T-helper 22 cell (primary cell): ENCODE data around the gene CMTM2.
"Not testable (repeated sequence)": the region's sequence is repeated elsewhere in the genome, so short reads cannot be mapped to it uniquely, and the experiment has no call there.

Experiments used
- DNase-seq: peaks from one replicate; pipeline ENCODE4 v3.0.0-alpha.2; 2020; ENCODE audit warnings: low read depth

Gene CMTM2

GRCh38 chr16:66585481-66586239 lies 6.4 kb downstream of the CMTM2 start:
- DNase-seq = no peak

- DNase-seq = no peak
Measured at GRCh38 chr16:66587881-66588600, 8.8 kb downstream of the CMTM2 start.

DNA sequence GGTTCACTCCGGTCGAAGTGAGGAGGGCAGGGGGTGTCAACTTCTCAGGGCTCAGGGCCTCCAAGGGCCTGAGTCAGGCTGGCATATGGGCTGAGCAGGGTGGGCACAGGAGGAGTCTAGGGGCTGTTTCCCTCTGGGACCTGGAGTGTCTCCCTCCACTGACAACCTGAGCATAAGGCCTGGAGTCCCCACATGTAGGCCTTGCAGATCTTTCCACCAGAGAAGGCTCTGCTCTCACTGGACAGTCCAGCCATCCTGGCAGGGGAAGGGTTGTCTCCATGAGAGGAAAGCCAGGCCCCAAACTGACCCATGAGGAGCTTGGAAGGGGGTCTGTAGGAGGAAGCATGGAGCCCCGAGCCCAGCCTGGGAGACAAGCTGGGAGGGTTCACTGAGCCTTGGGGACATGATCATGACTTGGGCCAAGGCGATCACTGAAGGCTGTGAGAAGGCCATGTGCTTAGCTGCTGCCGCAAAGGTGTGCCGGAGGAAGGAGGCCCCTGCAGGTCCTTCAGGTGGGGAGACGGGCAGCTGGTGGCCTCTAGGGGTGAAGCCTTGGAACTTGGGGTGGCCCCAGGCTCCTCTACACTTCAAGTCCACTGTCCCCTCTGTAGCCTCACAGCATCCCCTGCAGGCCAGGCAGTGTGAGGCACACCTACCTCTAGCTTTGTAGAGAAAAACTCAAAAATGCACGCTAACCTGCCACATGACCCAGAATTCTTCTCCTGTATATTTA lies 9.9 kb downstream of the CMTM2 start:
- DNase-seq = peak; percentile 39

DNA sequence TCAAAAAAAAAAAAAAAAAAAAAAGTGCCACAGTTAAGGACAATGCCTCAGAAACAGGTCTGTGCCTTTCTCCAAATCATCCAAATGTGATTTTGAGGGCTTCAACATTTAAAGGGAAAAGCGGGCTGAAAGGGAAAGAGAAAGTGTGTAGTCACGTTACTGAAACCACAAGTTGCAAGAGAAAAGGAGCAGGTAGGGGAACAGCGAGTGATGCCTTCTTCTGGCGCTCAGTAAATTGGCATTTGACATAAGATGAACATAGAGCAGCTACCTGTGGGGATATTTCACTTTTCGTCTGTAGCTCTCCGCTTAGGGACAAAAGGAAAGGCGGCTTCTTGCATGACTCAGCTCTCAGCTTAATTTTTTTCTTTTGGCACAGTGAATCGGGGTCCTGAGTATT lies 11.1 kb downstream of the CMTM2 start:
- no peak for DNase-seq

GRCh38 chr16:66591018-66591417 lies 11.8 kb downstream of the CMTM2 start:
- DNase-seq = no peak

GRCh38 chr16:66592241-66592640 lies 13.0 kb downstream of the CMTM2 start:
- DNase-seq = no peak

- DNase-seq = no peak
Measured at GRCh38 chr16:66592814-66593213, 13.6 kb downstream of the CMTM2 start.

GRCh38 chr16:66594739-66595138 lies 15.5 kb downstream of the CMTM2 start:
- DNase-seq = no peak

DNA sequence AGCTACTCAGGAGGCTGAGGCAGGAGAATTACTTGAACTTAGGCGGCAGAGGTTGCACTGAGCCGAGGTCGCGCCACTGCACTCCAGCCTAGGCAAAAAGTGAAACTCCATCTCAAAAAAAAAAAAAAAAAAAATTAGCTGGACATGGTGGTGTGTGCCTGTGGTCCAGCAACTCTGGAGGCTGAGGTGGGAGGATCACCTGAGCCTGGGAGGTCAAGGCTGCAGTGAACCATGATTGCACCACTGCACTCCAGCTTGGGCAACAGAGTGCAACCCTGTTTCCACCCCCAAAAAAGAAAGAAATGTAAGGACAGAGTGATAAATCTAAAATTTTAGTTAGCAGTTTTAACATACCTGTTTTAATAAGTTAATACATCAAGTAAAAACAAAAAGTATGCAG lies 17.3 kb downstream of the CMTM2 start:
- DNase-seq = not testable (repeated sequence)

DNA sequence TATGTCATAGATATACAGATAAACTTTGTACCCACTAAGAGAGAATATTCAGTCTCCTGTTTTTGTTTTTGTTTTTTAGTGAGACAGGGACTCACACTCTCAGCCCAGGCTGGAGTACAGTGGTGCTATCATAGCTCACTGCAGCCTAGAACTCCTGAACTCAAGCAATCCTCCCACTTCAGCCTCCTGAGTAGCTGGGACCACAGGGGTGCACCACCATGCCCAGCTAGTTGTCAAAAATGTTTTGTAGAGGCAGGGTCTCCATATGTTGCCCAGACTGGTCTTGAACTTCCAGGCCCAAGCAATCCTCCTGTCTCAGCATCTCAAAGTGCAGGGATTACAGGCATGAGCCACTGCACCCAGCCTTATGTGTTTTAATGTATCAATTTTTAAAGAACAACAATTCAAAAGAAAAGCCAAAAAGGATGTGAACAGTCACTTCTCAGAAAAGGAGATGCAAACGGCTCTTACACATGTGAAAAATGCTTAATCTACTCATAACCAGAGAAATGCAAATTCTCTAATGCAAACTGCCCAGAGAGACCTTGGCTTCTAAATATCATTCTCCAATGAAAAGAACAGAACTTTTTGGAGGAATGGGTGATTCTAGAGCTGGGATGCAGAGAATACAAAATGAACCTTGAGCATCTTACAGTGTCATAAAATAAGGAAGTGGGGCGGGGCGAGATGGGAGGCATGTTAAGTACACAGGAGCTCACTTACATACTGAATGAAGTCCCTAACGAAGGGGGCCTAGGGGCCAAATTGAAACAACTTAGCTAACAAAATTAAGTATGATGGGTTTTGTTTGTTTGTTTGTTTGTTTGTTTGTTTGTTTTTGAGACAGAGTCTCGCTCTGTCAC lies 18.0 kb downstream of the CMTM2 start:
- DNase-seq = no peak

- DNase-seq = no peak
Measured at GRCh38 chr16:66598111-66598510, 18.8 kb downstream of the CMTM2 start.

GRCh38 chr16:66599726-66600125 lies 20.5 kb downstream of the CMTM2 start:
- DNase-seq = no peak

GRCh38 chr16:66600477-66600876 lies 21.2 kb downstream of the CMTM2 start:
- DNase-seq = no peak

GRCh38 chr16:66601471-66601870 lies 22.2 kb downstream of the CMTM2 start:
- DNase-seq = no peak

- peak; percentile 69 for DNase-seq
Measured at GRCh38 chr16:66603537-66604375, 24.5 kb downstream of the CMTM2 start.

GRCh38 chr16:66604376-66605176 lies 25.3 kb downstream of the CMTM2 start, which contains the start of gene CMTM3:
Gene CMTM3 (plus strand): TSS chr16:66604704. CDS start chr16:66604806, 102 bp downstream.
- DNase-seq = peak; percentile 45

DNA sequence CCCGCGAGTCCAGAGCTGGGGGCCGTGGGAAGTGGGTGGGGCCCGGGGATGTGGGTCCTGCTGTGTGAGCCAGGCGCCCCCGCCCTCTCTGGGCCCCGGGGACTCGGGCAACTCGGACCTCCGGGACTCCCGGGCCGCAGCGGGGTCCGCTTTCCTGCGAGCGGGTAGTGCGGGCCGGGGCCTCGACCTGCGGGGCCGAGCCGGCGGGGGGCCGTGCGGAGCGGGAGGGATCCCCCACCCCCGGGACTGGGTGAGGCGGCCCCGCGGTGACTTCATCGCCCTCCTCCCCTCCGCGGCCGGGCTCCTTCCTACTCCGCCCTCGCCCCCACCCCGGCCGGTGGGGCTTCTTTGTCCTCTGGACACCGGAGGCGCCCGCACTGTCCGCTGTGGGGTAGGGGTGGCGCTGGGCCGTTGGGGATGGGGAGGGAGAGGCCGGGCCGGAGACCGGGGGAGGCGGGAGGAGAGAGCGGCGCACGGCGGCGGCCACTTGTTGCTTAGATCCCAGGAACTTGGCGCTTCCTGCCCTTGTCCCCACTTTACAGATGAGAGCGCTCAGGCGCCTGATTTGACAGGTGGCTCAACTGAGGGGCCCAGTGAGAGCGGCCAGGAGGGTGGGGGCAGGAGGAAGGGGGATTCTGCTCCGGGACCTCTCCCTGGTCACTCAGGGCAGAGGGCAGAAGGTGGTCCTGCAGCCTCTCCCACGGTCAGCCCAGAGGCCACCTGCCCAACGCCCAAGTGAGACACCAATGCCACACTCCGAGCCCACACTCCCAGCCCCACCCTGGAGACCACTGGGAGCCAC lies 26.1 kb downstream of the CMTM2 start:
- DNase-seq = peak; percentile 21

DNA sequence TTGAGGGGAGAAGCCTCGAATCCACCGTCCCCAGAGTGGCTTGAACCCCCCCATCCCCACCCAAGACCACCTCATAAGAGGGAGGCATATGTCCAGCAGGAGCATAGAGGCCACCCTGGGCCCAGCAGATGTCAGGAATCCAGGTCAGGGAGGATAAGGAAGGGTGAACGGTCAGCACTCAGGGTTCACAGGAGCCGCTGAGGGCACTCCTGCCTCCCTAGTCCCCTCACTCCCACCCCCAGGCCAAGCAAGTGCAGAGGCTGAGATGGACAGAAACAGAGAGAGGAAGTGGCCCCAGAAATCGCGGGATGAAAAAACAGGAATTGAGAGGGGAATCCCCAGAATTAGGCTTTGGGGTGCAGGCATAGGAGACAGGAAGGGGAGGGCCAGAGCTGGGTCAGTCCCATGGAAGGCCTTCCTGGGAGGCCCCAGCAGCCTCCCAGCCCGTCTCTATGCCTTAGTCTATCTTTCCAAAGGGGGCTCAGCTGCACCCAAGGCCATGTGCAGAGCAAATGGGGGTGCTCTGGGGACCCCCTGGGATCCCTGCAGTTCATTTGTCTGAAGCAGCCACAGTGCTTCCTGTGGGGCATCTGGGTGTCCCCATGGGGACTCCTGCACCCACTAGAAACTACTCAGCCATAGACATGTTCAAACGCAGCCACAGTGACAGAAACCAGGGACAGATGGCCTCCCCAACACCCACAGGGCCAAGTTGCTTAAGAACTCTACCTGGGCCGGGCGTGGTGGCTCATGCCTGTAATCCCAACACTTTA lies 26.9 kb downstream of the CMTM2 start:
- no peak for DNase-seq
